CD4-positive, alpha-beta T cell treated with Interferon alpha-2 for 1 hour (primary cell): Measurements from ENCODE around the gene NRM.
"Not testable (repeated sequence)": the region's sequence is repeated elsewhere in the genome, so short reads cannot be mapped to it uniquely, and the experiment has no call there.

Source experiments
- DNase-seq, 2 donors: peaks; one replicate each; pipeline ENCODE4 v3.0.0-alpha.2; 2020 to 2022

The NRM gene

DNA sequence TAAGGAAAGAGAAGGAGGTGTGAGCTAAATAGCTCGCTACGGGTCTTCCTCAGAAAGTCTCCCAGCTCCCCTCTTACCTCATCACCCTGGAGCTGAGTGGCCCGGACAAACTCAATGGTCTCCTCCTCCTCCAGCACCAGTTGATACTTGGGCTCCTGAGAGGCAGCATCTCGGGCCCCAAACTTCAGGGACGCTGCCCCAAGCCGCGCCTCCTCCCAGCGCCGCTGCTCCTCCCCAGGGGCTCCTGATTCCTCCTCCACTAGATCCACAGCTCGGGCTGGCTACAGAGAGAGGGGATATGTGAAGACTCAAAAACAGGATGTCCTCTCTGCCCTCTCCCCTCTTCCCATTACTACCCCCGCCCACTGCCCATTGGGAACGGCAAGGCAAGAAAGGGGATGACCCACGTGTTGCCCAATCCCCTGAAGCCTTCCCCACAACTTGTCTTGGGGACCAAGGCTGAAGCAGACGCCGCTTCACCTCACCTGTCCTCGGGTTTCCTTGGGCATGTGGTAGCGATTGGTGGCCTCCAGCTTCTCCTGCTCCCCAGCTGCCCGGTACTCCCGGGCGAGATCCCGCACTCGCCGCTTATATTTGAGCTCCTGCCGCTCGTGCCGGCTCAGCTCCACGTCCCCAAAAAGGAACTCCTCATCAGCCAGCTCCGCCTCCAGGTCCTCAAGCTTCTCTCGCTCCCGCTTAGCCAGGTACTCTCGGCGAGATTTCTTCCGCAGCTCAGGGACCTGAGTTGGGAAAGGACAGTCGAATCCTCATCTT lies 25.6 kb downstream of the NRM start:
- no peak for DNase-seq

- not testable (repeated sequence) for DNase-seq
These were observed 32.9 kb downstream of the NRM start for GRCh38 chr6:30657922-30658321.

DNA sequence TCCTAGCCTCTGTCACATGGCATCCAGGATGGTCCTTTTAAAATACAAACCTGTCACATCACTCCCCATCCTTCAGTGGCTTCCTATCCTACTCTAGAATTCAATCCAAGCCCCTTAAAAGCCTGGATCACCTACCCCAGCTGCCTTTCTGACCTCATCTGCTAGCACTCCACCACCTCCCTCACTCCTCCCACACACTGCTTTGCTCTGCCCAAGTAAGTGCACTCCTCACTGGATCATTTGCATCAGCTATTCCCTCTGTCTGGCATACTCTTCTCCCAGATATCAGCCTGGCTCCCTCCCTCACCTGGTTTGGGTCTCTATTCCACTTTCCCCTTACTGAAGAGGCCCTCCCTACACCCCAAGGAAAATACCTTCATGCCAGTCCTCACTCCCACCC lies 33.3 kb downstream of the NRM start:
- no peak for DNase-seq

DNA sequence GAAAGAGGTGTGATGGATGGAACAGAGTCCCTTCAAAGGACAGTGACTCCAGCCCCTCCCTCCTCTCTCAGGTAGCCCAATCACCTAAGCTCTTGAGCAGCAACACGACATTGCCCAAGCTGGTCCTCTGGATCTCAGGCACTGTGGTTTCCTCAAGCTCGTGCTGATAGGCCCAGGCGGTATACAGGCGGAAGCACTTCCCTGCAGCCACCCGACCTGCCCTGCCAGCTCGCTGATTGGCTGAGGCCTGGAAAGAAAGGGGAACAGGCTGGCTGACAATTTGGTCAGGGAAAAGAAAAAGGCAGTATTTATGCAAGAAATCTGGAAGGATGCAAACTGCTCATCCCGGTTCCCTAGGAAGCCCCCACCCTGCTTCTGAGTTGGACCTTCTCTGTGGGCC lies 34.3 kb downstream of the NRM start:
- DNase-seq: peak in 1 of 2 donors; percentile 56

DNA sequence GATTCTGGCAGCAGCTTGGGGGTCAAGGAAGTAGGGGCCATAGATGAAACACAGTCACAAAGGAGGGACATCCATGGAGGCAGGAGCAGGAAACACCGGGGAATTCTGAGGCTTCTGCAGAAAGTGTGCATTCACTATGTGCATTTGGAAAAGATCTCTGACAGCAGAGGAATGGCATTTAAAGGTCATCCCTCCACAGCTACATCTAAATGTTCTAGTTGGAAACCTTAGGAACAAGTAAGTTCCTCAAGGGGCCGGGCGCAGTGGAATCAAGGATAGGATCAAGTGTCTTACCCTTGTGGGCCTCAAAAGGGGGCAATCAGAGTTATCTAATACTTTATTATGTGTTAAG lies 35.1 kb downstream of the NRM start:
- no peak for DNase-seq

- no peak for DNase-seq
These were observed 35.7 kb downstream of the NRM start for GRCh38 chr6:30654798-30655742.

DNA sequence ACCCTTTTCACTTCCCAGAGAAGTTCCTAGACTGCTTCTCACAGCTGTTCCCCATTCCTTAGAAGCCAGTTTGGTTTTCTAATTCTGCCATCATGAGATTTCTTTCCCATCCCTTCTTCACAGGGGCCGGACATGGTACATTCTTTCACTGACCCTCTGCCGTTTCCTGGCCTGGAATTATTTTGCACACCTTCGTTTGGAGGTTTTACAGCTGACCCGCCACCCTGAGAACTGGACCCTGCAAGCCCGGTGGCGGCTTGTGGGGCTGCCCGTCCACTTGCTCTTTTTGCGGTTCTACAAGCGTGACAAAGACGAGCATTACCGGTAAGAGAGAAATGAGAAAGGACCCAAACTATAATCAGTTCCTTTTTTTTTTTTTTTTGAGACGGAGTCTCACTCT lies 39.6 kb downstream of the NRM start:
- no peak for DNase-seq

- peak; percentile 73 to 78 for DNase-seq
These were observed 43.3 kb downstream of the NRM start for GRCh38 chr6:30647242-30648116.

GRCh38 chr6:30646450-30647241 lies 44.1 kb downstream of the NRM start, which contains the start of gene C6orf136:
Gene C6orf136 (plus strand): TSS chr6:30647133. CDS start chr6:30647232, 99 bp downstream.
- DNase-seq: peak; percentile 96 to 97

DNA sequence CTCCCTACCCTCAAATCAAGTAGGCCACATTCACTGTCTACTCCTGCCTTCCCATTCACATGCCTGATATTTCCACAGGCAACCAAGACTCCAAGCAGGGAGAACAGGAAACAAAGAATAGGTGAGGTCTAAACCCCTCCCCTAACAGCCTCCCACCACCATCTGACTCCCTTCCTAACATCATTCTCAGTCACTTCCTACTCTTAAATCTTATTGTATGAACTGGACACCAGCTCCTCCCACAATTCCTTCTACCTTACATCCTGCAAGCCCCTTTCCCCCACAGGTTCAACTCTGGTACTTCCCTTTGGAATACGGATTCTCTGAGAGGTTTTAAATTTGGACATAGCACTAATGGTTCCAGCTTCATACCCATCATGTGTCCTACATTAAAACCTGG lies 44.8 kb downstream of the NRM start:
- DNase-seq: no peak

DNA sequence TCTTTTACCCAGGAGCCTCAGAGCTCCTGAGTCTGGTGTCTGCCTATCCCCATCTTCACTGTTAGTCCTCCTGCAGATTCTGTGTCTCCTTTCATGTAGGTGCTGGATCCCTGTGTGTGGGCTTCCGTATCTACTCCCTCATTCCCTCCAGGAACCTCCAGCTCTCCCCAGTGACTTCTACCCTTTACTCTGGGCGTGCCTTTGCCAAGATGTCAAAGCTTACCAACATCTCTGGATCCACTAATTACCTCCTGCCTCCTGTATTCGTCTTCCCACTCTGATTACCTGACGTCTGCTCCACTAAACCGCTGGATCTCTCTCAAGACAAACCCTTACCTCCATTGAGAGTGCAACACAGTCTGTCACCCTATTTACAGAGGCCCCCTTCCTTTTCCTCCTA lies 46.0 kb downstream of the NRM start:
- no peak for DNase-seq

- DNase-seq: no peak
These were observed 47.1 kb downstream of the NRM start for GRCh38 chr6:30643656-30644055.

DNA sequence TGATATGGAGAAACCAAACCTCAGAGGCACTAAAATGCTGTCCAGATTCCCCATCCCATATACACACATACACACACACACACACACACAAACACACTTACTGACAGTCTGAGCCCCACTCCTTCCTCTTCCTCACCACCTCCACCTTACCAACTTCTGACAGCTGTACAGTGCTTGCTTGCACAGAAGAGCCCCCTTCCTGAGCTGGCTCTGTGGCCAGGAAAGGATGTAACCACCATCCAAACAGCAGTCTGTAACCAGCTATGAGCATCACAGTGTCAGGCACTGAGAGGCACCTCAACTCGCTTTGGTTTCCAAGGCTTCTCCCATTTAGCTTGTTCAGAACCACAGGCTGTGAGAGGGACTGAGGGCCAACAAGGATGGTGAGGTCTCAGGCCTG lies 49.7 kb downstream of the NRM start:
- DNase-seq: no peak

GRCh38 chr6:30640481-30640880 lies 50.3 kb downstream of the NRM start:
- no peak for DNase-seq
